ENCODE measurements around the gene CD99.

- TF ChIP-seq CTCF (conservative IDR thresholded peaks at IDR 0.05; ENCODE audit: low read length) (no peak), EZH2phosphoT487 (IDR thresholded peaks at IDR 0.05; ENCODE audit: borderline replicate concordance) (no peak)
Measured at GRCh38 chrX:2718821-2719220, 27.7 kb downstream of the CD99 start.
